Natural killer cell (primary cell): ENCODE data around the gene IQSEC2. TPM values are rescaled to one million over a fixed set of nuclear protein-coding genes. Genes with fewer than 3 reads are reported as not detected.
A peak's percentile ranks its signal among the peaks of the same experiment; 100 is the strongest.

Experiments used
- ATAC-seq, 3 donors: fragments of 150-1000 bp in 2 of 3; fragments of 200-7000 bp in 1 of 3; cut with Tn5 transposase; 1 replicate in 1 of 3; 2 replicates in 2 of 3; pipeline ENCODE4 v1.10.0; 2021; ENCODE audit warnings: mild to moderate bottlenecking in 2 of 3, moderate library complexity in 2 of 3
- DNase-seq, 2 donors: peaks; one replicate each; pipeline versions ENCODE4 v3.0.0 to v3.0.0-alpha.2; 2013 to 2021; ENCODE audit warnings: mixed read lengths in 1 of 2
- H3K27ac ChIP-seq: one replicate; pipeline ENCODE4 v1.5.1; 2013; ENCODE audit warnings: mild to moderate bottlenecking, low read length
- H3K27me3 ChIP-seq: one replicate; pipeline ENCODE4 v1.6.1; 2013; ENCODE audit warnings: low read length; ENCODE audit not compliant: control insufficient read depth, insufficient read depth
- H3K36me3 ChIP-seq: one replicate; pipeline ENCODE4 v1.6.1; 2013; ENCODE audit warnings: low read length; ENCODE audit not compliant: control insufficient read depth, insufficient read depth
- H3K4me1 ChIP-seq: one replicate; pipeline ENCODE4 v1.6.1; 2013; ENCODE audit warnings: low read length; ENCODE audit not compliant: control insufficient read depth, insufficient read depth
- H3K4me3 ChIP-seq: one replicate; pipeline ENCODE4 v1.5.1; 2013; ENCODE audit warnings: low read length
- H3K9me3 ChIP-seq: one replicate; pipeline ENCODE4 v1.6.1; 2013; ENCODE audit warnings: low read length; ENCODE audit not compliant: control insufficient read depth, insufficient read depth
- H3K27ac Mint-ChIP-seq, 2 donors: one replicate each; pipeline ENCODE4 v1.8.0; 2022; ENCODE audit warnings: mild to moderate bottlenecking in 2 of 2, mixed read lengths in 2 of 2, moderate library complexity in 1 of 2
- H3K27me3 Mint-ChIP-seq, 2 donors: one replicate each; pipeline ENCODE4 v1.8.0; 2022; ENCODE audit warnings: low read depth in 2 of 2, mixed read lengths in 2 of 2
- H3K36me3 Mint-ChIP-seq: one replicate; pipeline ENCODE4 v1.8.0; 2022; ENCODE audit warnings: mixed read lengths
- H3K4me1 Mint-ChIP-seq, 2 donors: one replicate each; pipeline ENCODE4 v1.8.0; 2022; ENCODE audit warnings: mixed read lengths in 2 of 2
- H3K4me3 Mint-ChIP-seq: one replicate; pipeline ENCODE4 v1.8.0; 2022; ENCODE audit warnings: mild to moderate bottlenecking, moderate library complexity, mixed read lengths
- H3K9me3 Mint-ChIP-seq, 2 donors: one replicate each; pipeline ENCODE4 v1.8.0; 2022; ENCODE audit warnings: mixed read lengths in 2 of 2
- WGBS: methylation state at CpG from one replicate; pipeline ENCODE4 v1.1.7; 2013; ENCODE audit warnings: missing lambda C conversion rate; ENCODE audit not compliant: insufficient coverage; 5-methylcytosine and 5-hydroxymethylcytosine counted together
- intact Hi-C: fragments of 100-400 bp; cut with micrococcal nuclease; formaldehyde crosslinking; loops from one replicate; pipeline ENCODE4 v1.14.2; 2022
- total RNA-seq, 4 donors: library from RNA; stranded (reverse); fragments of 120-200 nt in 1 of 4; gene quantifications; one replicate each; pipeline versions ENCODE4 v1.2.3 to v1.2.4, GENCODE V29; 2013 to 2022
- TF ChIP-seq, protein P1 (sequence below): fragments of 200-600 bp; IDR thresholded peaks from one replicate; pipeline ENCODE4 v1.8.0; 2022; ENCODE audit warnings: antibody characterized with exemption

Gene IQSEC2
- total RNA-seq, 3 donors from 2014 or later (not counting 1 experiment from before 2014, with no cell fraction given): 3.5 to 3.9 (median 3.7) TPM

DNA sequence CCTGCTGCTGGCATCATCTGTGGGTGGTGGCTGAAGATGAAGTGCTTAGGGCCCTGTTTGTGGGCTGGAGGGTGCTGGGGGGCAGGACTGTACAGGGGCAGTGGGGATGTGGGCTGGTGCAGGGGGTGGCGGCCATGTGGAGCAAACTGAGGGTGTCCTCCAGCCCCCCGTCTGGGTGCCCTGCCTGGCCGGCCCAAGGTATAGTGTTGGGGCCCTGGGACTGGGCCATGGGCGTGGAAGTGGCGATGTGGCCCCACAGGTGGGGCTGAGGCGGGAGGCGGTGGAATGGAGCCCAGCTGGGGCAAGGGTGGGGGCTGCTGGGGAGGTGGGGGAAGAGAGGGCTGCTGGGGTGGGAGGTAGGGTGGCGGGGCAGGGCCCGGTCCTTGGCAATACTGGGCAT is 46.9 kb downstream of the IQSEC2 start:
- TF ChIP-seq, protein P1, sequence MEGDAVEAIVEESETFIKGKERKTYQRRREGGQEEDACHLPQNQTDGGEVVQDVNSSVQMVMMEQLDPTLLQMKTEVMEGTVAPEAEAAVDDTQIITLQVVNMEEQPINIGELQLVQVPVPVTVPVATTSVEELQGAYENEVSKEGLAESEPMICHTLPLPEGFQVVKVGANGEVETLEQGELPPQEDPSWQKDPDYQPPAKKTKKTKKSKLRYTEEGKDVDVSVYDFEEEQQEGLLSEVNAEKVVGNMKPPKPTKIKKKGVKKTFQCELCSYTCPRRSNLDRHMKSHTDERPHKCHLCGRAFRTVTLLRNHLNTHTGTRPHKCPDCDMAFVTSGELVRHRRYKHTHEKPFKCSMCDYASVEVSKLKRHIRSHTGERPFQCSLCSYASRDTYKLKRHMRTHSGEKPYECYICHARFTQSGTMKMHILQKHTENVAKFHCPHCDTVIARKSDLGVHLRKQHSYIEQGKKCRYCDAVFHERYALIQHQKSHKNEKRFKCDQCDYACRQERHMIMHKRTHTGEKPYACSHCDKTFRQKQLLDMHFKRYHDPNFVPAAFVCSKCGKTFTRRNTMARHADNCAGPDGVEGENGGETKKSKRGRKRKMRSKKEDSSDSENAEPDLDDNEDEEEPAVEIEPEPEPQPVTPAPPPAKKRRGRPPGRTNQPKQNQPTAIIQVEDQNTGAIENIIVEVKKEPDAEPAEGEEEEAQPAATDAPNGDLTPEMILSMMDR: no peak
- intact Hi-C loops: no loop called here

DNA sequence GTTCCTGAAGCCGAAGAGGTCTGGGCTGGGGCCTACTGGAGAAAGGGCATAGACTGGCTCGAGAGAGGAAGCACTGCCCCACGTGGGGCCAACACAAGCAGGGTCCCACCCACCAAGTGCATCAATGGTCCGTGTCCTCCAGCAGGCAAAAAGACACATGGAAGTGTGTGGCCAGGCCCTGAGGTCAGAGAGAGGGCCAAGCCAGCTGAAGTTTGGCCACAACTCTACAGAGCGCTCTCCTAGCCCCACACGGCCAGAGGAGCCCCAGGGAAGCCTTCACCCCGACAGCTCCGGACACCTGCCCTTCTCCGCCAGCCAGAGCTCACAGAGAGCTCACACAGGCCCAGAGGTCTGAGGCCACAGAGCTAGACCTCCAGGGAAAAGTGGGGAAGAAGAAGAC is 47.8 kb downstream of the IQSEC2 start:
- no peak overlapping the region for H3K27ac Mint-ChIP-seq
- no peak overlapping the region for H3K4me3 Mint-ChIP-seq
- H3K36me3 ChIP-seq: no peaks in the 10 kb centered on the region
- no peaks in the 10 kb centered on the region for H3K9me3 ChIP-seq
- no peak overlapping the region for H3K4me3 ChIP-seq
- DNase-seq: no peak
- intact Hi-C loops: no loop called here
- 89% methylated on average over 8 of the region's 9 CpGs for WGBS
- H3K9me3 Mint-ChIP-seq: no peaks in the 10 kb centered on the region
- no peaks in the 10 kb centered on the region for H3K36me3 Mint-ChIP-seq
- H3K27ac ChIP-seq: no peak overlapping the region
- H3K4me1 ChIP-seq: no peaks in the 10 kb centered on the region
- TF ChIP-seq, protein P1: no peak
- ATAC-seq: no peak
- no peaks in the 10 kb centered on the region for H3K4me1 Mint-ChIP-seq
- H3K27me3 ChIP-seq: no peaks in the 10 kb centered on the region
- H3K27me3 Mint-ChIP-seq: peaks cover 4 to 14% of the 10 kb centered on the region in 2 donors

More for the DNA sequence above, 46.9 kb downstream of the IQSEC2 start:
- Histone ChIP-seq H3K36me3 (no peaks in the 10 kb centered on the region), H3K27ac (no peak overlapping the region), H3K4me3 (no peak overlapping the region), H3K4me1 (no peaks in the 10 kb centered on the region), H3K27me3 (no peaks in the 10 kb centered on the region), H3K9me3 (no peaks in the 10 kb centered on the region)
- DNase-seq (no peak), ATAC-seq (no peak)
- Mint-ChIP-seq H3K4me3 (no peak overlapping the region), H3K27ac (no peak overlapping the region), H3K27me3 (peaks cover 4 to 14% of the 10 kb centered on the region in 2 donors), H3K4me1 (no peaks in the 10 kb centered on the region), H3K36me3 (no peaks in the 10 kb centered on the region), H3K9me3 (no peaks in the 10 kb centered on the region)
- WGBS: 100% methylated on average over 9 of the region's 9 CpGs

DNA sequence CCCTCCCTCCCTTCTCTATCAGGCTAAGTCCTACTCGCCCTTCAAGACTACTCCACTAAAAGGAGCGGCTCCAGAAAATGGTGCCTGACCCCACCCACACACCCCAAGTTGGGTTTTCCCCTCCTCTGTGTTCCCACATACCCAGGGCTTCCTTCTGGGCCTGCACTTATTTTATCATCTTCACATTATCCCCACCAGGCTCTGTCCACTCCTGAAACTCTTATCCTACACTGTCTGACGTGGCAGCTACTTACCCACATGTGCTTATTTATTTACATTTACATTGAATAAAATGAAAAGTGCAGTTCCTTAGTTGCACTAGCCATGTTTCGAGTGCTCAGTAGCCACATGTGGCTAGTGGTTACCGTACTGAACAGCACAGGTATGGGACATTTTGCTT is 51.3 kb downstream of the IQSEC2 start:
- Histone ChIP-seq H3K27ac (no peak overlapping the region), H3K27me3 (no peaks in the 10 kb centered on the region), H3K36me3 (no peaks in the 10 kb centered on the region), H3K4me1 (no peaks in the 10 kb centered on the region), H3K9me3 (no peaks in the 10 kb centered on the region), H3K4me3 (no peak overlapping the region)
- H3K9me3 Mint-ChIP-seq: no peaks in the 10 kb centered on the region
- no peak overlapping the region for H3K27ac Mint-ChIP-seq
- intact Hi-C loops: no loop called here
- 80% methylated on average over 4 of the region's 5 CpGs for WGBS
- peaks cover 4 to 14% of the 10 kb centered on the region in 2 donors for H3K27me3 Mint-ChIP-seq
- DNase-seq (no peak), ATAC-seq (no peak)
- peaks cover 5 to 11% of the 10 kb centered on the region in 2 donors for H3K4me1 Mint-ChIP-seq
- TF ChIP-seq, protein P1: no peak
- H3K36me3 Mint-ChIP-seq: no peaks in the 10 kb centered on the region
- H3K4me3 Mint-ChIP-seq: no peak overlapping the region

DNA sequence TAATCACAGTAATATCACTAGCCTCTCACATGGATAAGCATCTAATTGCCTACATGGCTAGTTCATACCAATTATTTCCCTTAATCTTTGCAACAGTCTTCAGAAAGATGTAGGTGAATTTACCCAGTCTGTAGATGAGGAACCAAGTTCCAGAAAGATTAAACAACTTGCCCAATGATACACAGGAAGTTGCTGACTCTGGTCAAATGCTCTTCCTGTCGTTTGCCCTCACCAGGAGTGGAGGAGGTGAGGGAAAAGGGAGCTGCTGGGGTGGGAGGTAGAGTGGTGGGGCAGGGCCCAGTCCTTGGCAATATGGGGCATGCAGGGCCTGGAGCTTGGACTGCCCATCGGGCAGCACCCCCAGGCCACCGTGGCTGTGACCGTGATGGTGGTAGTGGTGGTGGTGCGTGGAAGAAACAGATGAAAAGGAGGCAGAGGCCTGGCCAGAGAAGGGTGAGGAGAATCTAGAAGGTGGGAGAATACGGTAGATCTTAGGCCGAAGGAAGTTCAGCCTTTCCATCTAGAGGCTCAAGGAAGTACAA is 54.1 kb downstream of the IQSEC2 start:
- no peaks in the 10 kb centered on the region for H3K36me3 Mint-ChIP-seq
- no peak overlapping the region for H3K27ac Mint-ChIP-seq
- ATAC-seq (no peak), DNase-seq (no peak)
- intact Hi-C loops: loop anchor here (5.0 kb wide), 1 partner anchor 140 kb away; no protein-coding TSS in a partner anchor
- Histone ChIP-seq H3K4me1 (peaks cover 24% of the 10 kb centered on the region), H3K27ac (no peak overlapping the region), H3K4me3 (no peak overlapping the region), H3K9me3 (no peaks in the 10 kb centered on the region), H3K36me3 (no peaks in the 10 kb centered on the region), H3K27me3 (no peaks in the 10 kb centered on the region)
- 83% methylated on average over 7 of the region's 7 CpGs for WGBS
- peak overlapping the region; percentile 8 for H3K4me3 Mint-ChIP-seq
- H3K27me3 Mint-ChIP-seq: peaks cover 4 to 14% of the 10 kb centered on the region in 2 donors
- H3K4me1 Mint-ChIP-seq: peaks cover 27 to 34% of the 10 kb centered on the region in 2 donors
- no peaks in the 10 kb centered on the region for H3K9me3 Mint-ChIP-seq
- TF ChIP-seq, protein P1: no peak
